ENCODE measurements around the gene ITGAX.

Gene ITGAX

GRCh38 chr16:31423801-31424200, 68.8 kb downstream of the ITGAX start:
- Histone ChIP-seq H3K79me2 (ENCODE audit: insufficient read depth, low read length) (no peaks in the 10 kb centered on the region), H3K27ac (ENCODE audit: low read depth, low read length) (no peak overlapping the region), H3K9me2 (replicated peaks; ENCODE audit: insufficient read depth, low read length) (no peaks in the 10 kb centered on the region), H3K9me3 (ENCODE audit: insufficient read depth, low read length) (no peaks in the 10 kb centered on the region), H3K9ac (ENCODE audit: low read length) (no peak overlapping the region), H2AFZ (ENCODE audit: low read depth, low read length, severe bottlenecking) (no peak overlapping the region), H3K4me2 (ENCODE audit: low read depth, low read length, poor library complexity, severe bottlenecking) (no peak overlapping the region), H3F3A (ENCODE audit: insufficient read depth) (no peaks in the 10 kb centered on the region), H3K4me3 (ENCODE audit: insufficient read depth, low read length, poor library complexity, severe bottlenecking) (no peak overlapping the region), H3K27me3 (ENCODE audit: low read length) (no peaks in the 10 kb centered on the region; the same call in 1 of the 2 replicates), H3K36me3 (ENCODE audit: low read length) (no peaks in the 10 kb centered on the region), H4K20me1 (ENCODE audit: low read depth, low read length) (no peaks in the 10 kb centered on the region)
- no peak for TF ChIP-seq EZH2phosphoT487 (conservative IDR thresholded peaks at IDR 0.05; ENCODE audit: low read length)
- TF ChIP-seq CTCF (IDR thresholded peaks at IDR 0.05; ENCODE audit: insufficient read depth, low read length, poor library complexity, severe bottlenecking) = no peak

- Histone ChIP-seq H3K36me3 (ENCODE audit: low read length) (no peaks in the 10 kb centered on the region), H3K4me3 (ENCODE audit: insufficient read depth, low read length, poor library complexity, severe bottlenecking) (no peak overlapping the region), H3K79me2 (ENCODE audit: insufficient read depth, low read length) (no peaks in the 10 kb centered on the region), H4K20me1 (ENCODE audit: low read depth, low read length) (no peaks in the 10 kb centered on the region), H2AFZ (ENCODE audit: low read depth, low read length, severe bottlenecking) (no peak overlapping the region), H3K4me2 (ENCODE audit: low read depth, low read length, poor library complexity, severe bottlenecking) (no peak overlapping the region), H3K9me3 (ENCODE audit: insufficient read depth, low read length) (no peaks in the 10 kb centered on the region), H3K9me2 (replicated peaks; ENCODE audit: insufficient read depth, low read length) (no peaks in the 10 kb centered on the region), H3K27me3 (ENCODE audit: low read length) (no peaks in the 10 kb centered on the region), H3K9ac (ENCODE audit: low read length) (no peak overlapping the region), H3F3A (ENCODE audit: insufficient read depth) (no peaks in the 10 kb centered on the region), H3K27ac (ENCODE audit: low read depth, low read length) (no peak overlapping the region)
- no peak for TF ChIP-seq EZH2phosphoT487 (conservative IDR thresholded peaks at IDR 0.05; ENCODE audit: low read length)
- TF ChIP-seq CTCF (IDR thresholded peaks at IDR 0.05; ENCODE audit: insufficient read depth, low read length, poor library complexity, severe bottlenecking) = no peak
Observed at GRCh38 chr16:31427441-31428278, 72.7 kb downstream of the ITGAX start.

- no peaks in the 10 kb centered on the region for H3K9me3 ChIP-seq (ENCODE audit: insufficient read depth, low read length)
- no peak within 1 kb of the TSS for H3K4me3 ChIP-seq (ENCODE audit: insufficient read depth, low read length, poor library complexity, severe bottlenecking)
- no peak within 1 kb of the TSS for H3K9ac ChIP-seq (ENCODE audit: low read length)
- no peaks in the 10 kb centered on the region for H3F3A ChIP-seq (ENCODE audit: insufficient read depth)
- no peaks in the 10 kb centered on the region for H3K27me3 ChIP-seq (ENCODE audit: low read length)
- H4K20me1 ChIP-seq (ENCODE audit: low read depth, low read length) = no peaks in the 10 kb centered on the region
- no peaks in the 10 kb centered on the region for H3K79me2 ChIP-seq (ENCODE audit: insufficient read depth, low read length)
- no peaks in the 10 kb centered on the region for H3K9me2 ChIP-seq (replicated peaks; ENCODE audit: insufficient read depth, low read length)
- H3K27ac ChIP-seq (ENCODE audit: low read depth, low read length) = no peak within 1 kb of the TSS
- no peak within 1 kb of the TSS for H2AFZ ChIP-seq (ENCODE audit: low read depth, low read length, severe bottlenecking)
- no peaks in the 10 kb centered on the region for H3K36me3 ChIP-seq (ENCODE audit: low read length)
- TF ChIP-seq EZH2phosphoT487 (conservative IDR thresholded peaks at IDR 0.05; ENCODE audit: low read length) (no peak), CTCF (IDR thresholded peaks at IDR 0.05; ENCODE audit: insufficient read depth, low read length, poor library complexity, severe bottlenecking) (no peak)
- H3K4me2 ChIP-seq (ENCODE audit: low read depth, low read length, poor library complexity, severe bottlenecking) = no peak within 1 kb of the TSS
Observed at GRCh38 chr16:31428279-31428597, 73.3 kb downstream of the ITGAX start, which contains the start of gene COX6A2. Gene COX6A2, minus strand, starts transcription at chr16:31428360. Its CDS starts 35 bp downstream, at chr16:31428325.
